PFSK-1 (cell line): ENCODE measurements around the gene LCN12.

Experiments
- FOXP2 ChIP-seq: optimal IDR thresholded peaks from 2 replicates; pipeline ENCODE3; 2011; ENCODE audit warnings: borderline replicate concordance, control low read depth, inconsistent platforms; ENCODE audit not compliant: insufficient read depth; ENCODE audit errors: extremely low read length, extremely low read depth
- POLR2AphosphoS5 ChIP-seq: IDR thresholded peaks from 2 replicates; pipeline ENCODE4 v1.6.1; 2012; ENCODE audit warnings: low read depth, mild to moderate bottlenecking, control low read depth, low read length, moderate library complexity
- SIN3A ChIP-seq: IDR thresholded peaks from 2 replicates; pipeline ENCODE4 v1.6.1; 2012; ENCODE audit warnings: mild to moderate bottlenecking, low read length, moderate library complexity, borderline replicate concordance; ENCODE audit not compliant: insufficient read depth
- TAF1 ChIP-seq: IDR thresholded peaks from 2 replicates; pipeline ENCODE4 v1.6.1; 2012; ENCODE audit warnings: low read length, control low read depth, borderline replicate concordance; ENCODE audit not compliant: insufficient read depth
- TF ChIP-seq, protein P1 (sequence below), 2 experiments: IDR thresholded peaks; 2 replicates each; pipeline versions ENCODE4 v1.6.1 to v1.8.0; 2011 to 2012; ENCODE audit warnings: low read depth in 2 of 2, low read length in 2 of 2, control low read depth in 1 of 2, inconsistent platforms in 1 of 2, mild to moderate bottlenecking in 1 of 2, moderate library complexity in 1 of 2; ENCODE audit not compliant: insufficient read depth in 1 of 2

The LCN12 gene

DNA sequence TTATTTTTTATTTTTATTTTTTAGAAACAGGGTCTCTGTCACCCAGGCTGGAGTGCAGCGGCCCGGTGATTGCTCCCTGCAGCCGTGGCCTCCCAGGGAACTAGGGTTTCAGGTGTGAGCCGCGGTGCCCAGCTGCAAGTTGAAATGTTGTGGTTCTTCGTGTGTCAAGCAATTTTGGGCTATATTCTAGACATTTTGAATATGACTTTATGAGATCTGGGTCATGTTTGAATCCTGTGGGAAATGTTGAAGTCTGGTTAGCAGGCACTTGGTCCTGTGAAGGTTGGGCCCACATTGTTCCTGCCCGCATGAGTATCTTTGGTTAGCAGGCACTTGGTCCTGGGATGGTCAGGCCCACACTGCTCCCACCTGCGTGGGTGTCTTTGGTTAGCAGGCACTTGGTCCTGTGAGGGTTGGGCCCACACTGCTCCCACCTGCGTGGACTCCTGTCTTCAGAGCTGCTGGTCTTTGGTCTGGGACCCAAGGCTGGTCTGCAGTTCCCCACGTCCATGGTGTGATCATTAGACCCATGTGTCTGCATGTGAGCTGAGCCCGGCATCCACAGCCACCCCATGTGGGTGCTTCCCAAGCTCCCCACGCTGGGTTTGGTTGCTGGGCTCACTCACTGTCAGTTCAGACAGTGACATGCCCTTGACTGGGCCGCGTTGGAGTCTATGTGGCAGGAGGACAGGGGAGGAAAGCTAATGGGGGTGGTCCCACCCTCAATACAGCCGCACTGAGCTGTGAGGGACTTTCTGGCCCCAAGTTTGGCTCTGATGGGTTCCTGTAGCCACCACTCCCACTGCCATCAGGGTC is 14.7 kb upstream of the LCN12 start:
- TF ChIP-seq FOXP2, result no peak
- no peak for TF ChIP-seq POLR2AphosphoS5
- TF ChIP-seq TAF1, result no peak
- TF ChIP-seq, protein P1, sequence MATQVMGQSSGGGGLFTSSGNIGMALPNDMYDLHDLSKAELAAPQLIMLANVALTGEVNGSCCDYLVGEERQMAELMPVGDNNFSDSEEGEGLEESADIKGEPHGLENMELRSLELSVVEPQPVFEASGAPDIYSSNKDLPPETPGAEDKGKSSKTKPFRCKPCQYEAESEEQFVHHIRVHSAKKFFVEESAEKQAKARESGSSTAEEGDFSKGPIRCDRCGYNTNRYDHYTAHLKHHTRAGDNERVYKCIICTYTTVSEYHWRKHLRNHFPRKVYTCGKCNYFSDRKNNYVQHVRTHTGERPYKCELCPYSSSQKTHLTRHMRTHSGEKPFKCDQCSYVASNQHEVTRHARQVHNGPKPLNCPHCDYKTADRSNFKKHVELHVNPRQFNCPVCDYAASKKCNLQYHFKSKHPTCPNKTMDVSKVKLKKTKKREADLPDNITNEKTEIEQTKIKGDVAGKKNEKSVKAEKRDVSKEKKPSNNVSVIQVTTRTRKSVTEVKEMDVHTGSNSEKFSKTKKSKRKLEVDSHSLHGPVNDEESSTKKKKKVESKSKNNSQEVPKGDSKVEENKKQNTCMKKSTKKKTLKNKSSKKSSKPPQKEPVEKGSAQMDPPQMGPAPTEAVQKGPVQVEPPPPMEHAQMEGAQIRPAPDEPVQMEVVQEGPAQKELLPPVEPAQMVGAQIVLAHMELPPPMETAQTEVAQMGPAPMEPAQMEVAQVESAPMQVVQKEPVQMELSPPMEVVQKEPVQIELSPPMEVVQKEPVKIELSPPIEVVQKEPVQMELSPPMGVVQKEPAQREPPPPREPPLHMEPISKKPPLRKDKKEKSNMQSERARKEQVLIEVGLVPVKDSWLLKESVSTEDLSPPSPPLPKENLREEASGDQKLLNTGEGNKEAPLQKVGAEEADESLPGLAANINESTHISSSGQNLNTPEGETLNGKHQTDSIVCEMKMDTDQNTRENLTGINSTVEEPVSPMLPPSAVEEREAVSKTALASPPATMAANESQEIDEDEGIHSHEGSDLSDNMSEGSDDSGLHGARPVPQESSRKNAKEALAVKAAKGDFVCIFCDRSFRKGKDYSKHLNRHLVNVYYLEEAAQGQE (IDR thresholded peaks at IDR 0.05; ENCODE audit: insufficient read depth in 1 of 2, low read depth in 2 of 2, low read length in 2 of 2), result no peak
- no peak for TF ChIP-seq SIN3A

DNA sequence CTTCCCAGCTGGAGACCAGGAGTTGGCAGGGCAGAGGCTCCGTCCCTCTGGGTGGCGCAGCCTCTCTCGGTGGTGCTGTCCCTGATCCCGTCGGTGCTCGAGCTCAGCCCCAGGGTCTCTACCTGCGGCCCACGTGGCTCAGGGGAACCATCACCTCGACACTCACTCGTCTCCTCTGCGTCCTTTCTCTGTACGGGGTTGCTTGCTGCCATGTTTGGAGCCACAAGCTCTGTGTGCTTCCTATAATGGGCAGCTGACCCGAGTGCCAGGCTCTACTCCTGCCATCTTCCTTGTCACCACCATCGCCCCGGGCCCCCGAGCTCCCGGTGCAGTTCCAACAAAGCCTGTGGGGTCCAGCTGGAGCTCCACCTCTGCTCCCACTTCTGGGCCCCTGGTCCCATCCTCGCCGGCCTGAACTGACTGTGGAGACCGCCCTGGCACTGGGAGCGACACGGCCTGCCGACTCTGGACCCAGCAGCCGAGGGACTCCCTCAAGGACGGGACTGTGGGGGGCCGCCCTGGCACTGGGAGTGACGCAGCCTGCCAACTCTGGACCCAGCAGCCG is 12.6 kb upstream of the LCN12 start:
- TF ChIP-seq POLR2AphosphoS5, result no peak
- no peak for TF ChIP-seq TAF1
- TF ChIP-seq SIN3A, result no peak
- TF ChIP-seq, protein P1 (IDR thresholded peaks at IDR 0.05; ENCODE audit: insufficient read depth in 1 of 2, low read depth in 2 of 2, low read length in 2 of 2), result no peak
- no peak for TF ChIP-seq FOXP2

DNA sequence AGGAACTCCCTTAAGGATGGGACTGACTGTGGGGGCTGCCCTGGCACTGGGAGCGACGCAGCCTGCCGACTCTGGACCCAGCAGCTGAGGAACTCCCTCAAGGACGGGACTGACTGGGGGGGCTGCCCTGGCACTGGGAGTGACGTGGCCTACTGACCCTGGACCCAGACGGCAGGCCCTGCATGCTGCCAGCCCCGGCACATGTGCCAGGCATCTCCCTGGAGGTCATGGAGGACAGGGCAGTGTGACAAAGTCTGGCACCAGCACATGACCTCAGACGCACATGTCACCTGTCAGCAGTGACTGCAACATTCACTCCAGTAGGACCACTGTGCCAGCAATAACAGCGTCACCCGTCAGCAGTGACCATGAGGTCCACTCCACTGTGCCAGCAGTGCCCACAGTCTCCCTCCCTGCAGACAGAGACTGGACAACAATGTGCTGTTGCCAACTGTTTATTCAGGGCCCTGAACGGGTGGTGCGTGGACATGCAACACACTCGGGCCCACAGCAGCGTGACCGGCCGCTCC is 12.0 kb upstream of the LCN12 start:
- TF ChIP-seq TAF1, result no peak
- TF ChIP-seq SIN3A, result no peak
- TF ChIP-seq, protein P1 (IDR thresholded peaks at IDR 0.05; ENCODE audit: insufficient read depth in 1 of 2, low read depth in 2 of 2, low read length in 2 of 2), result no peak
- TF ChIP-seq FOXP2, result no peak
- no peak for TF ChIP-seq POLR2AphosphoS5

DNA sequence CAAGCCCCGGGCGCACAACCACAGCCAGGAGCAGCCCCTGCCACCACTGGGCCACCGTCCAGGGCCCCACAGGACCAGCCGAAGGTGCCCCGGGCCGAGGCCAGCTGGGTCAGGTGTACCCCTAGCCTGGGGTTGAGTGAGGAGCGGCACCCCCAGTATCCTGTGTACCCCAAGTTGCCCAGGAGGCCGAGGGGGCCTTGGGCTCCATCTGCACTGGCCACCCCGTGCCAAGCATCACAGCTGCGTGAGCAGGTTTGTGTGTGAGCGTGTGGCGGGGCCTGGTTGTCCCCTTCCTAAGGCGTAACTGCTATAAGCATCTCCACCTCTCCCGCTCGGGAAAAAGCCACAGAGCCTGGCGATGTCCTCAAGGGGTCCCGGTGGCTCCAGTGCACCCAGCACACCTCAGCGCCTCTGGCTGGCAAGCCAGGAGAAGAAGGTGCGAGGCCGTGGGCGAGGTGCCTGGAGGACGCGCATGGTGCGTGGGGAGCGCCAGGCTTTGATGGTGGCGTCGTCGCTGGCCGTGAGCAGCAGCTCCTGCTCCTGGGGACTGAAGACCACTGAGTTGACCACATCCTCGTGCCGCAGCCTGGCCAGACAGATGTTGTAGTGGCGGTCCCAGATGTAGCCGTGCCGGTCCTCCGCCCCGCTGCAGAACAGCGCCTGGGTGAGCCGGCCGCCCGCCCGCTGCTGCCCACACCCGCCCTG is 11.4 kb upstream of the LCN12 start:
- TF ChIP-seq POLR2AphosphoS5 (0 out of 2 replicates have a peak, but pooled peaks have one; percentile 0), SIN3A (no peak)

DNA sequence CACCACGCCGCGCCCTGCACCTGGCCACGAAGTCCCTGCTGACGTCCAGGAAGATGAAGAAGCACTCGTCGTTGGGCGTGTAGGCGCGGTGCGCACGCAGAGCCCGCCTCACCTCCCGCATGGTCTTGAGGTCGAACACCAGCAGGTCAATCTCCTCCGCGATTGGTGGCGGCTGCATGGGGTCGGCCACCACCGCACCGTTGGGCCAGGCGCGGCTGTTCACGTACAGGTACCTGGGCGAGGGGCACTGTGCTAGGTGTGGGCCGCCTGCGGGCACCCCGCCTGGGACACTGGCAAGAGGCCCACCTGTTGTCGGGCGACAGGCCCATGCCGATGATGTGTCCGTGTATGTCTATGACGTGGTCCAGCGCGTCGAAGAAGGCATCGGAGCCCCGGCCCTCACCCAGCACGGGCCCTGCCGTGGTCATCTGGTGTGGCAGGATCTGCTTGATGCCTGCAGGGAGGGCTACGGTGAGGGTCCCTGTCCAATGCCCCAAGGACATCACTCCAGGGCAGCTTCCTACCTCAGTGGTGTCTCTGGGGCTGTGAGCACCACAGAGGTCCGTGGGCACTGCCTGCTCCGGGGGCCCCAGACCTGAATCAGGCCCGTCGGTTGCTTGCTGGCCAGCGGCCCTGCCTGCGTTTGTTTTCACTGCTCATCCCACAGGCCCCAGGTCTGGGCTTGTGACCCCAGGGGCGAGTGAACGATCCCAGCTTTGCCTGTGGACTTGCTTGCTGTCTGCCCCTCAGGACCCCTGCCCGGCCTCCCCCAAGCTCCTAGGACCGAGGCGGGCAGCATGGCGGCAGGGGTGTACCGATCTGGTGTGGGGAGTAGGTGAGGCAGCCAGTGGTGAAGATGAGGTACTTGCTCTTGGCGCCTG is 10.6 kb upstream of the LCN12 start:
- TF ChIP-seq FOXP2, result no peak
- TF ChIP-seq TAF1, result no peak
- no peak for TF ChIP-seq POLR2AphosphoS5
- TF ChIP-seq, protein P1 (IDR thresholded peaks at IDR 0.05; ENCODE audit: insufficient read depth in 1 of 2, low read depth in 2 of 2, low read length in 2 of 2), result no peak
- TF ChIP-seq SIN3A, result no peak
